CD14-positive monocyte (primary cell): ENCODE data around the gene ATG4C. TPM values are rescaled to one million over a fixed set of nuclear protein-coding genes. Genes with fewer than 3 reads are reported as not detected.

Source experiments
- DNase-seq, 3 donors: peaks; one replicate each; pipeline ENCODE4 v3.0.0-alpha.2; 2011 to 2022
- H2AFZ ChIP-seq: 2 replicates; pipeline ENCODE4 v1.6.0; 2012; ENCODE audit warnings: mild to moderate bottlenecking, low read depth, low read length, inconsistent platforms; ENCODE audit not compliant: insufficient read depth, poor library complexity, severe bottlenecking
- H3K27ac ChIP-seq, 2 donors: 1 replicate in 1 of 2; 2 replicates in 1 of 2; pipeline ENCODE4 v1.5.1; 2012 to 2013; ENCODE audit warnings: low read length in 2 of 2, control low read depth in 1 of 2, inconsistent platforms in 1 of 2, low read depth in 1 of 2, mild to moderate bottlenecking in 1 of 2
- H3K27me3 ChIP-seq, 2 donors: one replicate each; pipeline versions ENCODE4 v1.6.0 to v1.6.1; 2011 to 2013; ENCODE audit warnings: low read length in 2 of 2; ENCODE audit not compliant: control insufficient read depth in 2 of 2, insufficient read depth in 2 of 2
- H3K36me3 ChIP-seq, 2 donors: replicated peaks in 1 of 2; 1 replicate in 1 of 2; 2 replicates in 1 of 2; pipeline versions ENCODE4 v1.5.1 to v1.6.1; 2012 to 2013; ENCODE audit warnings: low read length in 2 of 2, control low read depth in 1 of 2, inconsistent platforms in 1 of 2, mild to moderate bottlenecking in 1 of 2; ENCODE audit not compliant: insufficient read depth in 2 of 2, control insufficient read depth in 1 of 2
- H3K4me1 ChIP-seq, 2 donors: 1 replicate in 1 of 2; 2 replicates in 1 of 2; pipeline versions ENCODE4 v1.5.1 to v1.6.1; 2012 to 2013; ENCODE audit warnings: low read length in 2 of 2, control low read depth in 1 of 2, inconsistent platforms in 1 of 2, mild to moderate bottlenecking in 1 of 2, moderate library complexity in 1 of 2; ENCODE audit not compliant: insufficient read depth in 2 of 2, control insufficient read depth in 1 of 2
- H3K4me2 ChIP-seq: replicated peaks from 2 replicates; pipeline ENCODE3; 2012; ENCODE audit warnings: low read length, moderate library complexity, mild to moderate bottlenecking; ENCODE audit not compliant: poor library complexity, severe bottlenecking; ENCODE audit errors: extremely low read depth
- H3K4me3 ChIP-seq, 3 experiments: fragments of 200-600 bp in 1 of 3; sonication (generic) in 1 of 3; replicated peaks in 1 of 3; 1 replicate in 2 of 3; 2 replicates in 1 of 3; pipeline ENCODE4 v1.5.1; 2011 to 2013; ENCODE audit warnings: low read length in 3 of 3, mild to moderate bottlenecking in 3 of 3, control low read depth in 2 of 3, low read depth in 2 of 3, inconsistent platforms in 1 of 3, moderate library complexity in 1 of 3
- H3K79me2 ChIP-seq: 2 replicates; pipeline ENCODE4 v1.6.0; 2012; ENCODE audit warnings: mild to moderate bottlenecking, control low read depth, inconsistent platforms, low read length, moderate library complexity; ENCODE audit not compliant: insufficient read depth
- H3K9ac ChIP-seq: 2 replicates; pipeline ENCODE4 v1.6.0; 2017; ENCODE audit warnings: low read length, mild to moderate bottlenecking; ENCODE audit not compliant: insufficient read depth, poor library complexity, severe bottlenecking
- H3K9me3 ChIP-seq, 2 donors: replicated peaks in 1 of 2; 1 replicate in 1 of 2; 2 replicates in 1 of 2; pipeline versions ENCODE4 v1.5.1 to v1.6.1; 2012 to 2013; ENCODE audit warnings: low read length in 2 of 2, control low read depth in 1 of 2; ENCODE audit not compliant: control insufficient read depth in 1 of 2, insufficient read depth in 1 of 2
- H4K20me1 ChIP-seq: 2 replicates; pipeline ENCODE4 v1.6.0; 2012; ENCODE audit warnings: mild to moderate bottlenecking, low read length, control low read depth, moderate library complexity; ENCODE audit not compliant: insufficient read depth
- H3K27ac Mint-ChIP-seq, 7 donors: one replicate each; pipeline ENCODE4 v1.8.0; 2020; ENCODE audit warnings: mild to moderate bottlenecking in 7 of 7, mixed read lengths in 7 of 7, moderate library complexity in 6 of 7, inconsistent platforms in 2 of 7
- H3K27me3 Mint-ChIP-seq, 3 donors: one replicate each; pipeline ENCODE4 v1.8.0; 2021 to 2022; ENCODE audit warnings: low read depth in 3 of 3, mild to moderate bottlenecking in 3 of 3, mixed read lengths in 3 of 3, moderate library complexity in 3 of 3, inconsistent platforms in 1 of 3
- H3K36me3 Mint-ChIP-seq, 2 donors: one replicate each; pipeline ENCODE4 v1.8.0; 2020; ENCODE audit warnings: mixed read lengths in 2 of 2, inconsistent platforms in 1 of 2, mild to moderate bottlenecking in 1 of 2
- H3K4me1 Mint-ChIP-seq: one replicate; pipeline ENCODE4 v1.8.0; 2020; ENCODE audit warnings: mild to moderate bottlenecking, mixed read lengths
- H3K4me3 Mint-ChIP-seq, 2 donors: one replicate each; pipeline ENCODE4 v1.8.0; 2020; ENCODE audit warnings: mild to moderate bottlenecking in 2 of 2, mixed read lengths in 2 of 2, moderate library complexity in 1 of 2
- H3K9me3 Mint-ChIP-seq, 7 donors: one replicate each; pipeline ENCODE4 v1.8.0; 2020 to 2022; ENCODE audit warnings: mixed read lengths in 7 of 7, mild to moderate bottlenecking in 6 of 7, moderate library complexity in 6 of 7, inconsistent platforms in 2 of 7
- CTCF ChIP-seq: fragments of 200-600 bp; IDR thresholded peaks from one replicate; pipeline ENCODE4 v1.8.0; 2022; ENCODE audit warnings: antibody characterized with exemption, mild to moderate bottlenecking
- WGBS: methylation state at CpG from one replicate; pipeline ENCODE4 v1.1.5; 2013; ENCODE audit warnings: missing lambda C conversion rate; ENCODE audit not compliant: insufficient coverage; 5-methylcytosine and 5-hydroxymethylcytosine counted together
- intact Hi-C, 2 donors: fragments of 100-400 bp; cut with micrococcal nuclease; formaldehyde crosslinking; loops; one replicate each; pipeline versions ENCODE4 v1.15.0 to v1.15.1; 2023
- polyA plus RNA-seq, 3 donors: library from polyadenylated mRNA; depleted of rRNA in 1 of 3; unstranded in 2 of 3; stranded (reverse) in 1 of 3; fragments of 300-500 nt in 2 of 3; fragments of >200 nt in 1 of 3; fragmentation: Illumina TruSeq in 2 of 3; gene quantifications; 1 replicate in 2 of 3; 2 replicates in 1 of 3; pipeline ENCODE4 v1.2.3, GENCODE V29; 2012 to 2021

Gene ATG4C
- polyA plus RNA-seq, 3 donors, result 5.7 to 19.1 (median 17.5) TPM

GRCh38 chr1:62840555-62840954 is 56.6 kb downstream of the ATG4C start:
- WGBS, result no CpG with 5 or more reads among the region's 1 CpG
- Histone ChIP-seq H4K20me1 (no peaks in the 10 kb centered on the region), H3K4me1 (no peaks in the 10 kb centered on the region), H2AFZ (no peak overlapping the region), H3K4me3 (no peak overlapping the region), H3K27me3 (no peaks in the 10 kb centered on the region), H3K9ac (no peak overlapping the region), H3K4me2 (no peak overlapping the region), H3K79me2 (no peaks in the 10 kb centered on the region), H3K27ac (no peak overlapping the region), H3K9me3 (no peaks in the 10 kb centered on the region), H3K36me3 (peaks cover 17 to 29% of the 10 kb centered on the region in 2 donors)
- Mint-ChIP-seq H3K4me3 (no peak overlapping the region), H3K9me3 (no peaks in the 10 kb centered on the region), H3K27me3 (peaks cover 0 to 2% (median 0%) of the 10 kb centered on the region in 3 donors), H3K27ac (no peak overlapping the region), H3K36me3 (peaks cover 13 to 26% of the 10 kb centered on the region in 2 donors), H3K4me1 (no peaks in the 10 kb centered on the region)
- no peak for TF ChIP-seq CTCF
- no peak for DNase-seq
- intact Hi-C loops, result no loop called here

GRCh38 chr1:62841587-62842169 is 57.7 kb downstream of the ATG4C start:
- peak; percentile 30 to 55 (median 42) for DNase-seq
- no peaks in the 10 kb centered on the region for H3K4me1 ChIP-seq
- H3K9ac ChIP-seq, result no peak overlapping the region
- H3K4me1 Mint-ChIP-seq, result no peaks in the 10 kb centered on the region
- peaks cover 0 to 2% (median 2%) of the 10 kb centered on the region in 3 donors for H3K27me3 Mint-ChIP-seq
- intact Hi-C loops, result no loop called here
- H3K27me3 ChIP-seq, result no peaks in the 10 kb centered on the region
- peaks cover 13 to 21% of the 10 kb centered on the region in 2 donors for H3K36me3 Mint-ChIP-seq
- H3K4me2 ChIP-seq, result no peak overlapping the region
- H3K9me3 Mint-ChIP-seq, result no peaks in the 10 kb centered on the region
- H3K79me2 ChIP-seq, result no peaks in the 10 kb centered on the region
- H3K4me3 Mint-ChIP-seq, result no peak overlapping the region
- no peak overlapping the region for H3K4me3 ChIP-seq
- H4K20me1 ChIP-seq, result no peaks in the 10 kb centered on the region
- WGBS, result 0% methylated on average over 1 of the region's 3 CpGs
- peaks cover 18 to 40% of the 10 kb centered on the region in 2 donors for H3K36me3 ChIP-seq
- H3K27ac ChIP-seq, result no peak overlapping the region
- no peak overlapping the region for H2AFZ ChIP-seq
- TF ChIP-seq CTCF, result peak; percentile 84
- H3K9me3 ChIP-seq, result no peaks in the 10 kb centered on the region
- no peak overlapping the region for H3K27ac Mint-ChIP-seq
